Activated CD8-positive, alpha-beta T cell treated with anti-CD3 and anti-CD28 coated beads for 36 hours (primary cell): ENCODE measurements around the gene SPSB4. TPM values are rescaled to one million over a fixed set of nuclear protein-coding genes. Genes with fewer than 3 reads are reported as not detected.

Experiments used
- ATAC-seq: fragments of 200-7000 bp; cut with Tn5 transposase; one replicate; pipeline ENCODE4 v1.10.0; 2021; ENCODE audit warnings: mild to moderate bottlenecking, moderate library complexity
- CTCF ChIA-PET: fragments of 350-600 bp; sonication (Branson Sonifier 250); formaldehyde crosslinking; loops from one replicate; lab custom pipeline; 2021; ENCODE audit warnings: antibody characterized with exemption; lab: Charles Lee
- POLR2A ChIA-PET: fragments of 350-600 bp; sonication (Branson Sonifier 250); formaldehyde crosslinking; loops from one replicate; lab custom pipeline; 2021; ENCODE audit warnings: antibody characterized with exemption; lab: Charles Lee
- DNase-seq: peaks from one replicate; pipeline ENCODE4 v3.0.0-alpha.2; 2020
- H3K27ac Mint-ChIP-seq: one replicate; pipeline ENCODE4 v1.8.0; 2021; ENCODE audit warnings: mild to moderate bottlenecking, mixed read lengths
- H3K27me3 Mint-ChIP-seq: one replicate; pipeline ENCODE4 v1.8.0; 2021; ENCODE audit warnings: mixed read lengths
- H3K36me3 Mint-ChIP-seq: one replicate; pipeline ENCODE4 v1.8.0; 2021; ENCODE audit warnings: low read depth, mixed read lengths
- H3K4me1 Mint-ChIP-seq: one replicate; pipeline ENCODE4 v1.8.0; 2021; ENCODE audit warnings: low read depth, mixed read lengths
- H3K4me3 Mint-ChIP-seq: one replicate; pipeline ENCODE4 v1.8.0; 2021; ENCODE audit warnings: mild to moderate bottlenecking, moderate library complexity, mixed read lengths
- H3K9me3 Mint-ChIP-seq: one replicate; pipeline ENCODE4 v1.8.0; 2021; ENCODE audit warnings: mixed read lengths
- CTCF ChIP-seq: fragments of 200-600 bp; IDR thresholded peaks from one replicate; pipeline ENCODE4 v1.8.0; 2022; ENCODE audit warnings: antibody characterized with exemption, mild to moderate bottlenecking
- intact Hi-C: fragments of 100-400 bp; cut with micrococcal nuclease; formaldehyde crosslinking; loops from one replicate; pipeline ENCODE4 v1.10.0; 2022
- total RNA-seq, 2 experiments: library from RNA; stranded (reverse); gene quantifications; one replicate each; pipeline ENCODE4 v1.2.3, GENCODE V29; 2021

SPSB4 gene
- total RNA-seq, 2 experiments from 2014 or later: not detected

GRCh38 chr3:141071681-141072260, 20.6 kb downstream of the SPSB4 start:
- no peaks in the 10 kb centered on the region for H3K4me1 Mint-ChIP-seq
- H3K9me3 Mint-ChIP-seq: no peaks in the 10 kb centered on the region
- H3K27ac Mint-ChIP-seq: no peak overlapping the region
- no peaks in the 10 kb centered on the region for H3K36me3 Mint-ChIP-seq
- ChIA-PET POLR2A (interaction anchor here (0.8 kb wide), 1 partner anchor 148 kb away, joined by 3 read pairs; no protein-coding TSS in a partner anchor), CTCF (interaction anchor here (0.7 kb wide), 1 partner anchor 34 kb away, joined by 4 read pairs; no protein-coding TSS in a partner anchor)
- intact Hi-C loops: no loop called here
- DNase-seq: no peak
- no peak overlapping the region for H3K4me3 Mint-ChIP-seq
- H3K27me3 Mint-ChIP-seq: no peaks in the 10 kb centered on the region
- TF ChIP-seq CTCF: no peak
- ATAC-seq: no peak

DNA sequence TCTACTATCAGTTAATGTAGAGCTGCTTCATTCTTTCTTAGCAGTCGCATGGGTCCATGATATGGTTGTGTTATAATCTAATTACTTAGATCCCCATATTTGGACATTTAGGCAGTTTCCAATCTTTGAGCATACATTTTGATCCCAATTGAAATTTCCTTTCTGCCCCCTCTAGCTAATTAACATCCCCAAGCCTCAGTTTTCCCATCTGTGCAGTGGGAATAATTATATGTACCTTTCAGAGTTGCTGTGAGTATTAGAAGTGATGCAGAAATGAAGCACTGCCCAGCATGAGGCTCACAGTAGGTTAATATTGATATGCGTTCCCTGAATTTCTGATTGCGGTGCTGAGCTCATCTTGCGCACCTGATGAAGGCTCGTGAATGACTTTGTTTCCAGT, 21.8 kb downstream of the SPSB4 start:
- Mint-ChIP-seq H3K36me3 (no peaks in the 10 kb centered on the region), H3K27me3 (no peaks in the 10 kb centered on the region), H3K4me3 (no peak overlapping the region), H3K27ac (no peak overlapping the region), H3K4me1 (peaks cover 5% of the 10 kb centered on the region), H3K9me3 (no peaks in the 10 kb centered on the region)
- ChIA-PET POLR2A (no interaction called here), CTCF (no interaction called here)
- DNase-seq: no peak
- intact Hi-C loops: no loop called here
- no peak for ATAC-seq
- TF ChIP-seq CTCF: no peak

GRCh38 chr3:141073580-141073979, 22.4 kb downstream of the SPSB4 start:
- TF ChIP-seq CTCF: no peak
- no peak overlapping the region for H3K4me3 Mint-ChIP-seq
- DNase-seq (no peak), ATAC-seq (no peak)
- intact Hi-C loops: no loop called here
- H3K36me3 Mint-ChIP-seq: no peaks in the 10 kb centered on the region
- H3K27ac Mint-ChIP-seq: no peak overlapping the region
- peaks cover 5% of the 10 kb centered on the region for H3K4me1 Mint-ChIP-seq
- no peaks in the 10 kb centered on the region for H3K9me3 Mint-ChIP-seq
- no peaks in the 10 kb centered on the region for H3K27me3 Mint-ChIP-seq
- POLR2A ChIA-PET: no interaction called here
- CTCF ChIA-PET: interaction anchor here (1.0 kb wide), 2 partner anchors 50 to 62 kb away, joined by 3 read pairs; no protein-coding TSS in a partner anchor

DNA sequence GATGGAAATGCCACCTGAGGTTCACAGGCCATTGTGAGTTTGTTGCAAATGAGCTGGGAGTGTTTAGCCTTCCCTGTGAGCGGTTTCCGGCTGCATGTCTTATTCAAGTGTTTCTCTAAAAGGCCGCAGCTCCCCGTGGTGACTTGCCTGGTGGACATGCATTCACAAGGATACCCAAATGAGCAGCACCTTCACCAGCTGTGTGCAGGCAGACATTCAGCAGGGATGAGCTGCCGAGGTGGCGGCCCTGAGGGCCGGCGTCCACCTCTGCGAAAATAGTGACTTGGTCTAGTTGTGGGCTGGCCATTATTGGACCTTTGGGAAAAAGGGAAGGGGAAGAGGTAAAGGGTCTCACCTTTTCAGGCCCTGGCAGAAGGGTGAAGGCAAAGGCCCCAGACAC, 23.4 kb downstream of the SPSB4 start:
- no peak overlapping the region for H3K4me3 Mint-ChIP-seq
- H3K36me3 Mint-ChIP-seq: no peaks in the 10 kb centered on the region
- no peak overlapping the region for H3K27ac Mint-ChIP-seq
- intact Hi-C loops: no loop called here
- ChIA-PET CTCF (interaction anchor here (1.0 to 1.5 kb wide), 3 partner anchors 51 to 64 kb away, joined by 3 read pairs; no protein-coding TSS in a partner anchor), POLR2A (no interaction called here)
- H3K9me3 Mint-ChIP-seq: no peaks in the 10 kb centered on the region
- TF ChIP-seq CTCF: no peak
- DNase-seq: no peak
- H3K27me3 Mint-ChIP-seq: no peaks in the 10 kb centered on the region
- H3K4me1 Mint-ChIP-seq: peaks cover 5% of the 10 kb centered on the region
- ATAC-seq: no peak

- Mint-ChIP-seq H3K27ac (no peak overlapping the region), H3K27me3 (no peaks in the 10 kb centered on the region), H3K36me3 (no peaks in the 10 kb centered on the region), H3K9me3 (no peaks in the 10 kb centered on the region), H3K4me1 (peaks cover 5% of the 10 kb centered on the region), H3K4me3 (no peak overlapping the region)
- ChIA-PET POLR2A (interaction anchor here (0.7 kb wide), 1 partner anchor 21 kb away, joined by 3 read pairs; no protein-coding TSS in a partner anchor), CTCF (interaction anchor here (0.7 to 2.9 kb wide), 3 partner anchors 26 to 116 kb away, joined by 3 to 10 read pairs (median 9); partner anchors contain the start of gene SPSB4)
- DNase-seq: no peak
- intact Hi-C loops: no loop called here
- no peak for ATAC-seq
- TF ChIP-seq CTCF: no peak
These were observed 25.1 kb downstream of the SPSB4 start for GRCh38 chr3:141076036-141076773.
